GM18498 (cell line): ENCODE data around the gene FAM13C.

Experiments used
- ATAC-seq: cut with Tn5 transposase; IDR thresholded peaks from one replicate; pipeline ENCODE4 v1.9.1; 2021; ENCODE audit warnings: mild to moderate bottlenecking, moderate library complexity; ENCODE audit not compliant: unreplicated experiment

The FAM13C gene

DNA sequence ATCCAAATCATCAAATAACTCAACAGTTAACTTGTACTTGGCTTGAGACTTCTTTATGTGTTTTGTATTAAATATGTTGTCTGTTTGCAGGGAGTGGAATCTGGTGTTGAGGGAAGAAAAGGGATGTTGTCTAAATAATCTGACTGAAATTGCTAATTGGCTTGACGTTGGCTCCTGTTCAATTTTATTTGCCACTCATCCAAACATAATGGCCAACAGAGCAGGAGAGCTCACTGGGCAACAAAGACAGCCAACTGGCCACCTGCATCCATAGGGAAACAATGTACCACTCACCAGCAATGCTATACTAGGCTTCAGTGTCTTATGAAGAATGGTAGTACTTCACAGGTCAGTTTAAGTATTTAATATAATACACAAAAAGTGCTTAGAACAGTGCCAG, 80.5 kb downstream of the FAM13C start:
- no peak for ATAC-seq

DNA sequence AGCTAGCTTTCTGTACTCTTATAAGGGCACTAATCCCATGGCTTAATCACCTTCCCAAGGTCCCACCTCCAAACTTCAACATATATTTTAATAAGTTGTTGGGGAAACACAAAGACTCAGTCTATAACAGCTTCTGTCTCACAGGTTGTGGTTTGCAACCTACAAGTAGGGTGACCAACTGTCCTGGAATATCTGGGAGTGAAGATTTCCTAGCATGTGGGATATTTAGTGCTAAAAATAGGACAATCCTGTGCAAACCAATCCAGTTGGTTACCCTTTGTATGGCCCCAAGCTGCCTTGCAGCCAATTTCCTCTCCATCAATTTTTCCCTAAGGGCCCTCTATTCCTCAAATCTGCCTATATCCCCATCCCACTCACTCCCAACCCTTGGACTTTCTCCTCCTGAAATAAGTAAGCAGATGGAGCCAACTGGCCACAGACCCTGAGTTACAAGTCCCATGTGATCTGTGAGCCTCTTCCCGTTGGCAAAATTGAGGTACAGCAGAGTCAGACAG, 82.3 kb downstream of the FAM13C start:
- ATAC-seq: no peak

DNA sequence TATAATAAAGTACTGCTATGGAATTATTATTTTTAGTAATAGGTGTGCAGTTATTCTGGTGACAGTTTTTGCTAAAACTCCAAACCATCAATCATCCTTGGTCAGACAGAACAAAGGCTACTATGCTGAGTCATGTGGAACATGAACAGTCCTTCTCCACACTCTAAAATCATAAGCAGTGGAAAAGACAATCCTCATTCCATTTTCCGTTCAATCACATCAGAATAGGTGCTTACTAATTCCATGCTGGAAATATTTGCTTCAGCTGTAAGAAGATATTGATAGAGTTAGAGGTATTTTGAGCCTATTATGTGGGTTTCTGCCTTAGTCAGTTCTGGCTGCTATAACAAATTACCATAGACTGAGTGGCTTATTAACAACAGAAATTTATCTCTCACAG, 82.9 kb downstream of the FAM13C start:
- no peak for ATAC-seq

DNA sequence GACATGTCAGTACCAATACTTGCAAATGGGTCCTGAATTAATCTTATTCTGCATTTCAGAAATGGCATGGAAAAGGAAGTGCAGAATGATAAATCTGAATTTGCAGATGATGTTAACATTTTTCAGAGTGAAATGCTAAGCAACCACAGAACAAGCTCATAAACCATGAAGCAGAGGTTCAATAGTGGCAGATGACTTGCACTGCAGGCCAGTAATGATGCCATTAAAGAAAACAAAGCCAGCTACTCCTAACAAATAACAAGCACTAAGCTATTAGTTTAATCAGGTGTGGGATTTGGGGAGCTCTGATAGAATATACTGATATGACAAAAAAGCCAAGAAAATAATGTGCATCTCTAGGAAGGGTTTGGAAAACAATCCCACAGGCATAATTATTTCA, 85.4 kb downstream of the FAM13C start:
- ATAC-seq: no peak

DNA sequence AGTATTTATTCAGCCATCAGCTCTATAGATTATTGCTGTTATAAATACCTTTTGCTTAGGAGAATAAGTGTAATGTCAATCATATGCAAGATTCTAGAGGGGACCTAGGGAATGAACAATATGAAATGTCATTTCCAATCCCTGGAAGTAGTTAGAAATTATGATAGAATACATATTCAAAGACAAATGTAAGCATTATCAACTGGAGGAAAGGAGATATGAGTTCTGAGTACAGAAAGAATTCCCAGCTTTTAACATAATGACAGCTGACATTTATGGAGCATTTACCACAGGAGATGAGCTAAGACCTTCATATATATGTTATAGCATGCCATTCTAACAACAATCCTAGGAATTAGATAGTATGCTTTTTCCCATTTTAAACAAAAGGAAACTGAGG, 86.2 kb downstream of the FAM13C start:
- ATAC-seq: no peak

DNA sequence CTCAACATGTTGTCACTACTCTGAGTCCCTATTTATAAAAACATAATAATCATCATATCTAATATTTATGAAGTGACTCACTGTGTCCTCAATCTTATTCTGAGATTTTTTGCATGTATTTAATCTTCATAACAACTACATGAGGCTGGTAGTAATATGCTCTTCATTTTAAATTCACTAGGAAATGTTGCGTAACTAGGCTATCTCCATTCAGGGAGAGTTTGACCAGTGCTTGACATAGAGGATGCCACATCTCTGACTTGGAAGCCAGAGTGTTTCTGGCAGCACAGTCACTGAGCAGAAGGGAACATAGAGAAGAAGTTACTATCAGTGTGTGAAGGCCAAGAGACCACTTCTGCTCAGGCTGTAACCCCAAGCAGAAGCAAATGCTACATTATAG, 88.9 kb downstream of the FAM13C start:
- no peak for ATAC-seq

DNA sequence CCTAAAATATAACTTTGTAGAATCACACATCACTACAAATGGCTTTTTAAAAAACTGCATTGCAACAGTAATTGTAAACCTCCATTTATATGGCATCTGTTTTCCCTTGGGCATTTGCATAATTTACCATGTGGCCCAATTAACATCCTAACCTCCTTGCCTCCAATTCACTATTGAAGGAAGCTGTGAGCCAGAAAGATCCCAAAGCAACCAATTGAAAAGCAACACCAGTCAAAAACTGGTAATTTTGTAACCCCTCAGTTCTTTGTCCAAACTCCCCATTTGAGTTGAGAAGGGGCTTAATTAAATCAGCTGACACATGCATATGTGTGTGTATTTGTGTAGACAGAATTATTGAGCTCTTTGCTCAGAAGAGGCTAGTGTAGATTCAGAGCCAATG, 90.3 kb downstream of the FAM13C start:
- ATAC-seq: no peak

DNA sequence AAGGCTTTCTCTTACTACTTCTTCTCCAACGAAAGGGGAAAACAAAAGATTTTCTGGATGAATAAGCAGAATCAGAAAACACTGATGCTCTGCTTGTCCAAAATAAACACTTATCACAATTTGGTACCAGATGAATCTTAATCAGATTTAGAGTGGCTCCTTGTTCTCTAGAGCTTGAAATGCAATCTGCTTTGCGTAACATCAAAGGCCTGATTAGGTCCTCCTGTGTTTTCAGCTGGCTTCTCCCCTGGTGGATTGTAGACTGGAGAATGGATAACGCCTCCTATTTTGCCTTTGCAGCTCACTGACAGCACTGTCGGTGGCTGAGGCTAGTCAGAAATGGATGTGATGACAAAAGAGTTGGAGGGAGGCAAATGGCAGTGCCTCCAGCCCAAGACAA, 91.2 kb downstream of the FAM13C start:
- no peak for ATAC-seq

DNA sequence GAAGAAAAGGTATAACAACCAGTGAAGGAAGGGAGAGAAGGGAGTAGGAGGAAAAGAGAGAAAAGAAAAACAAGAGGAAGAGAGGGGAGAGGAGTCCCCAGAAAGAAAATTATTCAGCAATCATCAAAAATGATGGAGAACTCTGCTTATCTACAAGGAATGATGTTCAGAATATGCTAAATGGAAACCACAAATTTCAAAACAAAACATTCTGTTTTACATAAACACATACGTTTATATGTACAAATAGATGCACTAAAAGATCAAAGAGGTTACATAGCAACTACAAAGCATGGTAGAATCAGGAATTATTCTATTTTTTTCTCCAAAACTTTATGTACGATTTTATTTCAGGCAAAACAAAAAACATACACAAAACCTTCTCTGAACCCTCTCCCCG, 91.9 kb downstream of the FAM13C start:
- ATAC-seq: no peak

DNA sequence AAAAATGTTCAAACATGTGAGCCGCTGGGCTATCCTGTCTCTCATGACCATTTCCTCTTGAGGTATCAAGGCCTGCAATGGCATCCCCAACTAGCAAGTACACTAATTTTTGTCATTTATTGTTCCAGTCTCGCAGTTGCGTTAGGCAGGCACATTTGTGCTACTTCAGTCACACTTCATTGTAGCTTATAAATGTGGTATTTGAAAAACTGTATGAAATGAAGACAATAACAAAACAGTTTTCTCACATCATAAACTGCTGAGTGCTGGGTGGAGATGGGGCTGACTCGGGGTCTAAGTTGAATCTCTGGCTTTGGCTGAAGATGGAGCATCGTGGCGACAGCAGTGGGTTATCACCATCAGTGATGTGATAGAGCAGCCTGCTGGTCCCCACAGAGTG, 92.7 kb downstream of the FAM13C start:
- no peak for ATAC-seq

DNA sequence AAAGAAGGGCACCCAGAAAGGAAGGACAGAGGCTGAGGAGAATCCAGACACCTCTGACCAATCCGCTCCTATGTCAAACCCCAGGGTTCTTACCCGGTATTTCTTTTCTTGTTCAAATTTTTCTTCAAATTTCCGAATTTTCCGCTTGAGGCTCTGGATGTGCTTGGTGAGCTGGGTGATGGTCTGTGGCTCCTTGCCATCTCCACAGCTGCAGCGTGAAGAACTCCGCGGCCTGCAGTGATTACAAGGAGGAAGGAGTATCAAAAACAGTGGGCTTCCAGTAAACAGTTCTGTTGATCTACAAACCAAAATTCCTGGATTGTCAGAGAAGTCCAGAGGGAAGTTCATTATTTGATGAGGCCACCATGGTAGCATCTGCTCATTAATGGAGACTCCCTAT, 93.9 kb downstream of the FAM13C start:
- ATAC-seq: no peak

DNA sequence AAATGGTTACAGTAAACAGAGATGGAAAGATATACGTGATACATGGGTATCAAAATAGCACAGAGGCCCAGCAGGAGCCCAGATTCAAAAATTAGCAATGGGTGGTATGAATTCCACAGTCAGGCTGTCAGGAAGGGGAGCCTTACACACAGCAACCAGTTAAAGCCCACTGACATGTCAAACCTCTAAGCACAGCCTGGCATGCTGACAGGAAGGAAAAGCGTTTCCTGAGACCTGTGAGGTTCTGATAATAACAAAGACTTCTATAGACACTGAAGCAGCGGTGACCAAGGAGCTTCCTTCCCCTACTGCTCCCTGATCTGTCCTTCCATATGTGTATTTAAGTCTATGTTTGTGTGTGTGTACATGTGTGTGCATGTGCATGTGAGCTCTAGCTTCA, 96.0 kb downstream of the FAM13C start:
- ATAC-seq: no peak

DNA sequence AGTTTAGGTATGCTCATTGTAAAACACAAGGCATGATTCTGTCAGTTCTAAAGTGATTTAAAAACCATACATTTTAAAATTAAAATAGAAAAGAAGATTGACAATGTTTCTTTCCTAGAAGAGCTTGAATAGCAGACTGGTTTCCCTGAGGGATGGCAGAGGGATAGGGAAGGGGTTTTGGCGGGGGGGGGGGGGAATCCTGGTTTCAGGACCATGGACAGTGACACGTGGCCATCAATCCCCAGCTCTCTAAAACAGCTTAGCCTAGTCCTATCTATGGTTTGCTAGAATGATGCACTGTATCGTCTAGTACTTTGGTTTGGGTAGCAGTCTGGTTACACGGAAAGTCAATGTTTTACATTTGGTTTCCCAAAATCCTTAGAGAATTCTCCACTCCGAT, 97.2 kb downstream of the FAM13C start:
- ATAC-seq: no peak

DNA sequence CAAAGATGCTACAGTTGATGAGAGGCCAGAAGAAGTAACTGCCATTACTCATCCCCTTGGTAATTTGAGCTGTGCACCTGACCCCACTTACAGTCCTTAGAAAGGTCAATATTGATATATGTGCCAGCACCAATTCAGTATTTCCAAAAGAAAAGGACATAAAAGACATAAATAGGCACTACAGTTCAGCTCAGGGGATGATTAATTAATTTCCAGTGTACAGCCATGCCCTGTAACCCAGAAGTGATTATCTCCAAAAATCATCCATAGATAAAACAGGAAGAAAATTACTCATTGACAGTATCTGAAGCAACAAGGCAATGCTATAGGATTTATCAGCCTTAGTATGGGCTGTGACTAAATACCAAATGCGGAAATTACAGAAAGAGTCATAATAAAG, 103.5 kb downstream of the FAM13C start:
- ATAC-seq: no peak

DNA sequence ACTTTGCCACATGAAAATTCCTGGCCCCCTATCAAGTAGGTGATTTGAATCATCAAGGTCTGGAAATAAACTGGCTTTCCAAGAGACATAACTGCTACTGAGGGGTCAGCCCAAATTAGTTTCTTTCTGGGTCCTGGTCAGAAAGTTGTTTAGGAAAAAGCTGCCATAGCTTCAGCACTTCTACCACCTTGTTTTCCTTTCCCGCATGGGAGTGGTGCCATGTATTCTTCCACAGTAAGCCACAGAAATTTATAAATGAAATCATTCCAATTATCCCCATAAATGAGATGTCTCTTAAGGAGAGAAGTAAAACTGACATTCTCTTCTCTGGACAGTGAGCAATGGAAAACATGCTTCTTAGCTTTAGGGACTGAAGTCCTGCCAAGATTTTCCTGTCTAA, 105.1 kb downstream of the FAM13C start:
- no peak for ATAC-seq

DNA sequence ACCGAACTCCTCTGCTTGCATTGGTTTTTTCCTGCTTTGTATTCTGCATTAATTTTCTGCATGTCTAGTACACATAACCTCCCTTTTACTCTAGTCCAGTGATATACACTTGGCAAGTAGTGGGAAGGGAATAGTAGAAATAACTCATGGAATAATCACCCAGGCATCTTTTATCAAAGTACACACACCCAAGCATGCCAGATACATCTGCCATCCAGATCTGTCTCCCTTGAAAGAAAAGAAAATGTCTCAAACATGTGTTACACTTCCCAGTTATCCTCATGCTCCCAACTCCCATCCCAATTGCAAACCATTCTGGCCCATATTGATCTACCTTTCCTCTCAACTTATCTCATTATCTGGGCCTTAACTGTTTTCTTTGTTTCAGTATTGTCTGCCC, 106.9 kb downstream of the FAM13C start:
- ATAC-seq: no peak

DNA sequence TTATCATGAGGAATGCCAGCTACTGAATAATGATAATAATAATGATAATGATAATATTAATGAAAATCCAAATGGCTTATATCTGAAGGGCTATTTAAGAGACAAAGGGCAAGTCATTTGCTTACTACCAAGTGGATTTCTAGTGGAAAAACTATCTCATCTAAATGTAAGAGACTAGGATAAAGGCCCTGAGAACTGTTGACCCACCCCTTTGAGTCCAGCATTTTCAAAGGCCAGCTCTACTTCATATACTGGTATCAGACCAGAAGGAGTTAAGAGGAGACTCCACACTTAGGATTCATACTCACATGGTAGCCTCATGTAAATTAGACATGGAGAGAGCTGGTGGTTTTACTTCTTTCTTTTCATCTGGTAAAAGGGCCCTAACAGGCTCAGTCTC, 109.9 kb downstream of the FAM13C start:
- no peak for ATAC-seq

DNA sequence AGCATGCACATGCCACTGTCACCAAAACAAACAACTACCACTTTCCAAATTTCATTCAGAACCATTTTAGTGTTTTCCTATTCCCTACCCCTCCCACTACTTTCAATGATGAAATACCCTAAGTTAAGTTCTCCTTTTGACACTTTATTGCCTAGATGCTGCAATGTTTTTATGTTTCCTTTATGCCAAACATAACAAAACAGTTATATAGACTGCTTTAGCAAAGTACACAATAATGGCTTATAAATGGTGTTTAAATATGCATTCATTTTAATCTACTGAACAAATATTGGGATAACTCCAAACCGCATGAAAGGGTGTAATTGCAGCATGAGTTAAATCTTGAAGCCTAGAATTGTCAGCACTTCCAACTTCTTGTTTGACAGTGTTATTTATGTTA, 116.7 kb downstream of the FAM13C start:
- ATAC-seq: no peak

DNA sequence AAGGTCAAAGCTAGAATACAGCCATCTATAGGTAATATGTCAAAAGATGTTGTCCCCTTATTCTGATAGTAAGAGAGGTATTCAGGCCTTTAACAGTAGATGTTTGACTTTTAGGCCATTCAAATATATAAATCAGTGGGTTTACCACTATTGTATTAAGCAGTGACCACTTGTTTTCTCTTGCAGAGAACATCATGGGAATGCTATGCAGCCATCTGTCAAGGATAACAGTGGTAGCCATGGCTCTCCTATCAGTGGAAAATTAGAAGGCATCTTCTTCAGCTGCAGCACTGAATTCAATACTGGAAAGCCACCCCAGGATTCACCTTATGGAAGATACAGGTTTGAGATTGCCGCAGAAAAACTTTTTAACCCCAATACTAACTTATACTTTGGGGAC, 117.5 kb downstream of the FAM13C start:
- no peak for ATAC-seq

DNA sequence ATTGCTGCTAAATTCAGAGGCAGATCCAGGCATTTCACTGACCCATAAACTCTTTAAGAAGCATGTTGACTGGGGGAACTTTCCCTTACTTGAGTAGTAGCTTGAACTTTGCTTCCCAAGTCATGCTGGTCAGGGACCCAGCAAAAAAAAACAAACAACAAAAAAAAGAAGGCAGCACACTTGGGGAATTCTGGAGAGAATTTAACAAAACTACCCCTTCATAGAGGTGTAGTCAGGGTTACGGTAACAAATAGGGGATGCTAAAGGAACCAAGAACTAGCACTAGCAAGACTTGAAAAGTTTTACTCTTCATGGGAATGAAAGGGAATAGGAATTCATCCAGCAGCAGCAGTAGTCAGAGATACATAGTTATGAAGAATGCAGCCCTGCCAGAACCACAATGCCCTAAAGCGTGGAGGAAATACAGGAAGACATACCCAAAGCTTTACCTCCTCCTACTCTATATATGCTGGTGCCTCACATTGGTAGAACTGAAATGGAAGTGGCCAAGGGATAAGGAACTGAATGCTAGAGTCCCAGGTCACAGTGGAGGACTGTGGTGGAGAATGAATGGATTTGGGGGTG, 118.6 kb downstream of the FAM13C start:
- no peak for ATAC-seq

DNA sequence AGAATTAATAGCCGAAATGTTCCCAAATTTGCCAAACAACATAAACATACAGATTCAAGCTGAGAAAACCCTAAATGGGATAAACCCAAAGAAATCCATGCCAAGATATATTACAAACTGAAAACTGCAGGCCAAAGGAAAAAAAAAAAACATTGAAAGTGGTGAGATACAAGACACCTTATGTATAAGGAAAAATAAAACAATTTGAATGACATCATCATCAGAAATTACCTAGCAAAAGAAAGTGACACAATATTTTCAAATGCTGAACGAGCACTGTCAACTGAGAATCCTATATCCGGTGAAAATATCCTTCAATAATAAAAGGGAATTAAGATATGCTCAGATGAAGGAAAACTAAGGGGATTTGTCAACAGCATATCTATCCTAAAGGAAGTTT, 119.4 kb downstream of the FAM13C start:
- no peak for ATAC-seq

DNA sequence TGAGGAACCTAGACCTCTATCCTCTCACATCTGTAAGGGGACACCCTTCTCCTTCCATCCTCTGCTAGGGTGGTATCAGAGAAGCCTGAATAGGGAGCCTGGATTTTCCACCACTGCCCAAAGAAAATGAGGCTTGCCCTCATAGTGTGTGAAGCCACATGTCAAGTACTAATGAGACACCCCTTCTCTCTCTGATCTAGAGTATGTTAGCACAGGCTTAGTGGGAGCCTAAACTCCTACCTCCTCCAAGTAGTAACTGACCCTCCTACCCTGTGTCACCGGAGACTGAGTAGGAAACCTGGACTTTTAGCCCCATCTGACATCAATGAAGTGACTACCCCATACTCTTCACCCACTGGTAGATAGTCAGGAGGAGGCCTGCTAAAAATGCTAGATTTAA, 120.3 kb downstream of the FAM13C start:
- no peak for ATAC-seq

DNA sequence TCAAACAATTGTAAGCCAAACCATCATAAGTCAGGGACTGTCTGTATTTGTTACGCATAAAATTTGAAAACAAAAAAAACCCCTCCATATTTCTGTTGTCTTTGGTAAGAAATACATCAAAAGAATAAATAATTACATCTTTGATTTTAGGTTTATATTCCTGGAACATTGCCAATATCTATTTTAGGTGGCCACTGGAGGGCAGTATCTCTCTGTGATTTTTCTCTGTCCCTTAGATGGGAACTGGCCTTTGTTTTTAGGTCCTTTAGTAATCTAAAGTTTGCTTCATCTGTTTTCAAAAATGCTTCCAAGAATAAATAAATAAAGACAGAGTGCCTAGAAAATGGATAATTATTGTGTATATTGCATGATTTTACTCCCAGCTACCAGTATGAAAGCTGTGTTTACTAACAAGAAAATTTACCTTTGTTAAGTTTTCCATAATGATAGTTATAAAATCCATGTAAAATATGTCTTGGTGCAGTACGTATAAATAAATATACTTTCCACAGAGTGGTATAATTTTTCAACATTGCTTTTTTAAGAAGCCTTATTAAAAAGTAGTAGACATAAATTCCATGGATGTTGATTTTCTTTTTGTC, 121.7 kb downstream of the FAM13C start:
- ATAC-seq: no peak
